ENCODE data around the gene DSC2.

- no peak for TF ChIP-seq USF1 (IDR thresholded peaks at IDR 0.05; ENCODE audit: borderline replicate concordance, low read depth)
- TF ChIP-seq MAX (IDR thresholded peaks at IDR 0.05; ENCODE audit: low read depth): no peak
- TF ChIP-seq CTCF (IDR thresholded peaks at IDR 0.05): no peak
- TF ChIP-seq TEAD4 (IDR thresholded peaks at IDR 0.05; ENCODE audit: borderline replicate concordance, insufficient read depth): no peak
- TF ChIP-seq REST (IDR thresholded peaks at IDR 0.05; ENCODE audit: low read depth, low read length): no peak
These were observed 32.0 kb downstream of the DSC2 start for GRCh38 chr18:31070206-31070605.

Measured in SK-N-SH (cell line).